ENCODE data around the gene USP46.
A peak's percentile ranks its signal among the peaks of the same experiment; 100 is the strongest.

USP46 gene

GRCh38 chr4:52576961-52577623 lies 82.0 kb downstream of the USP46 start:
- DNase-seq (ENCODE audit: extremely low read depth in 1 of 2, low read depth in 1 of 2): no peak

GRCh38 chr4:52576326-52576725 lies 82.8 kb downstream of the USP46 start:
- no peak for DNase-seq (ENCODE audit: extremely low read depth in 1 of 2, low read depth in 1 of 2)

GRCh38 chr4:52575406-52575805 lies 83.7 kb downstream of the USP46 start:
- no peak for DNase-seq (ENCODE audit: extremely low read depth in 1 of 2, low read depth in 1 of 2)

- DNase-seq (ENCODE audit: extremely low read depth in 1 of 2, low read depth in 1 of 2): no peak
These were observed 85.1 kb downstream of the USP46 start for GRCh38 chr4:52574036-52574435.

GRCh38 chr4:52573551-52573950 lies 85.5 kb downstream of the USP46 start:
- DNase-seq (ENCODE audit: extremely low read depth in 1 of 2, low read depth in 1 of 2): no peak

- DNase-seq (ENCODE audit: extremely low read depth in 1 of 2, low read depth in 1 of 2): no peak
These were observed 86.1 kb downstream of the USP46 start for GRCh38 chr4:52572936-52573485.

GRCh38 chr4:52568351-52568750 lies 90.8 kb downstream of the USP46 start:
- DNase-seq (ENCODE audit: extremely low read depth in 1 of 2, low read depth in 1 of 2): no peak

GRCh38 chr4:52566136-52567031 lies 92.7 kb downstream of the USP46 start:
- no peak for DNase-seq (ENCODE audit: extremely low read depth in 1 of 2, low read depth in 1 of 2)

- no peak for DNase-seq (ENCODE audit: extremely low read depth in 1 of 2, low read depth in 1 of 2)
These were observed 98.2 kb downstream of the USP46 start for GRCh38 chr4:52560844-52561280.

- no peak for DNase-seq (ENCODE audit: extremely low read depth in 1 of 2, low read depth in 1 of 2)
These were observed 103.8 kb downstream of the USP46 start for GRCh38 chr4:52555356-52555716.

- DNase-seq (ENCODE audit: extremely low read depth in 1 of 2, low read depth in 1 of 2): no peak
These were observed 104.3 kb downstream of the USP46 start for GRCh38 chr4:52554612-52555355.

- DNase-seq (ENCODE audit: extremely low read depth in 1 of 2, low read depth in 1 of 2): no peak
These were observed 106.3 kb downstream of the USP46 start for GRCh38 chr4:52552778-52553177.

- no peak for DNase-seq (ENCODE audit: extremely low read depth in 1 of 2, low read depth in 1 of 2)
These were observed 107.6 kb downstream of the USP46 start for GRCh38 chr4:52551487-52551886.

- DNase-seq (ENCODE audit: extremely low read depth in 1 of 2, low read depth in 1 of 2): no peak
These were observed 108.9 kb downstream of the USP46 start for GRCh38 chr4:52550186-52550585.

- DNase-seq (ENCODE audit: extremely low read depth in 1 of 2, low read depth in 1 of 2): no peak
These were observed 110.1 kb downstream of the USP46 start for GRCh38 chr4:52548818-52549570.

GRCh38 chr4:52546449-52546848 lies 112.7 kb downstream of the USP46 start:
- no peak for DNase-seq (ENCODE audit: extremely low read depth in 1 of 2, low read depth in 1 of 2)

GRCh38 chr4:52545099-52546069 lies 113.7 kb downstream of the USP46 start:
- peak; percentile 10 to 13 for DNase-seq (ENCODE audit: extremely low read depth in 1 of 2, low read depth in 1 of 2)

All from stimulated activated CD8-positive, alpha-beta memory T cell treated with anti-CD3 and anti-CD28 coated beads, Interleukin-7, amount 100 ng/mL, for 48 hours (primary cell).